Ovary (tissue), 3 donors: ENCODE measurements around the gene PTGDR.

Experiments
- CTCF ChIP-seq, 3 donors: fragments of 450-650 bp in 2 of 3; fragments of 200-600 bp in 1 of 3; IDR thresholded peaks; one replicate each; pipeline versions ENCODE4 v1.5.1 to v1.8.0; 2016 to 2022; ENCODE audit warnings: antibody characterized with exemption in 3 of 3, mild to moderate bottlenecking in 1 of 3
- EP300 ChIP-seq: sonication (generic); formaldehyde crosslinking; IDR thresholded peaks from one replicate; pipeline ENCODE4 v1.6.1; 2017; ENCODE audit warnings: antibody characterized with exemption
- POLR2A ChIP-seq: fragments of 450-650 bp; IDR thresholded peaks from one replicate; pipeline ENCODE4 v1.6.1; 2017; ENCODE audit warnings: antibody characterized with exemption, mild to moderate bottlenecking, moderate library complexity
- donor health status: DM: no; HTN: no; CAD: no.

- TF ChIP-seq CTCF (IDR thresholded peaks at IDR 0.05) (no peak), EP300 (no peak), POLR2A (no peak)
These were observed 37.5 kb downstream of the PTGDR start for GRCh38 chr14:52305014-52305413.
